Thyroid gland (tissue), 4 donors: ENCODE data around the gene SERPINA12. TPM values are rescaled to one million over a fixed set of nuclear protein-coding genes. Genes with fewer than 3 reads are reported as not detected.

Source experiments
- DNase-seq, 2 donors: peaks; one replicate each; pipeline ENCODE4 v3.0.0-alpha.2; 2019
- H3K27ac ChIP-seq, 3 donors: fragments of 200-600 bp; sonication (generic); 1 replicate in 2 of 3; 2 replicates in 1 of 3; pipeline ENCODE4 v1.5.1; 2016 to 2019; ENCODE audit warnings: mild to moderate bottlenecking in 1 of 3, moderate library complexity in 1 of 3
- H3K27me3 ChIP-seq: fragments of 200-600 bp; sonication (generic); one replicate; pipeline ENCODE4 v1.5.1; 2019
- H3K36me3 ChIP-seq, 2 donors: fragments of 200-600 bp; sonication (generic); one replicate each; pipeline ENCODE4 v1.5.1; 2016 to 2019
- H3K4me1 ChIP-seq, 2 donors: fragments of 200-600 bp; sonication (generic); one replicate each; pipeline ENCODE4 v1.5.1; 2017 to 2019
- H3K4me3 ChIP-seq, 3 donors: fragments of 200-600 bp; sonication (generic); replicated peaks in 1 of 3; 1 replicate in 2 of 3; 2 replicates in 1 of 3; pipeline ENCODE4 v1.5.1; 2016; ENCODE audit warnings: mild to moderate bottlenecking in 1 of 3
- H3K9me3 ChIP-seq: fragments of 200-600 bp; sonication (generic); one replicate; pipeline ENCODE4 v1.5.1; 2017
- POLR2A ChIP-seq, 2 donors: fragments of 450-650 bp; IDR thresholded peaks; one replicate each; pipeline ENCODE4 v1.6.1; 2017; ENCODE audit warnings: antibody characterized with exemption in 2 of 2, mild to moderate bottlenecking in 2 of 2, moderate library complexity in 1 of 2
- WGBS, 2 donors: methylation state at CpG; one replicate each; pipeline ENCODE4 v1.1.5; 2017; 5-methylcytosine and 5-hydroxymethylcytosine counted together
- intact Hi-C: fragments of 100-400 bp; cut with DNase I; formaldehyde crosslinking; loops from one replicate; pipeline ENCODE4 v1.15.1; 2023
- total RNA-seq, 4 donors: library from RNA; depleted of rRNA; stranded (reverse); fragments of >200 nt; gene quantifications; one replicate each; pipeline ENCODE4 v1.2.3, GENCODE V29; 2016
- TF ChIP-seq, protein P1 (sequence below), 6 experiments: fragments of 200-600 bp in 3 of 6; fragments of 450-650 bp in 3 of 6; sonication (generic) in 3 of 6; IDR thresholded peaks; one replicate each; pipeline ENCODE4 v1.5.1; 2016 to 2019; ENCODE audit warnings: antibody characterized with exemption in 6 of 6, mild to moderate bottlenecking in 2 of 6, inconsistent platforms in 1 of 6, moderate library complexity in 1 of 6

The SERPINA12 gene
- total RNA-seq, 4 donors from 2014 or later: not detected

DNA sequence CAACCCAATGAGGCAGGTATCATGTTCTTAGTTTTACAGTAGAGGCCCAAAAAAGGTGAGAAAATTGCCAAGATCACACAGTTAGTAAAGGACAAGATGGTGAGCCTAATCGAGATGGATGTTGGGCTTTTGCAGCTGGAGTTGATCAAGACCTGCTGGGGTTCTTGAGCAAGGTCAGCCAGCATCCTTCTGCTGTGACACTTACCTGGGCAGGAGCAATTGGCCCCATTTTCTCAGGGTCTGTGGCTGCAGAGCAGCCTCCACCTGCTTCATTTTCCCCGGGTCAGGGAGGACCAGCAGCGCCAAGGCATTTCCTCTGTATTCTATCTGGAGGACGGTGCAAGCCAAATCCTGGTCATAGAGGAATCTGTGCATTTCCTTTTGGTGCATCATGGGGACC lies 63.1 kb downstream of the SERPINA12 start:
- no peaks in the 10 kb centered on the region for H3K9me3 ChIP-seq
- no peaks in the 10 kb centered on the region for H3K27me3 ChIP-seq
- TF ChIP-seq POLR2A (IDR thresholded peaks at IDR 0.05): no peak
- TF ChIP-seq, protein P1, sequence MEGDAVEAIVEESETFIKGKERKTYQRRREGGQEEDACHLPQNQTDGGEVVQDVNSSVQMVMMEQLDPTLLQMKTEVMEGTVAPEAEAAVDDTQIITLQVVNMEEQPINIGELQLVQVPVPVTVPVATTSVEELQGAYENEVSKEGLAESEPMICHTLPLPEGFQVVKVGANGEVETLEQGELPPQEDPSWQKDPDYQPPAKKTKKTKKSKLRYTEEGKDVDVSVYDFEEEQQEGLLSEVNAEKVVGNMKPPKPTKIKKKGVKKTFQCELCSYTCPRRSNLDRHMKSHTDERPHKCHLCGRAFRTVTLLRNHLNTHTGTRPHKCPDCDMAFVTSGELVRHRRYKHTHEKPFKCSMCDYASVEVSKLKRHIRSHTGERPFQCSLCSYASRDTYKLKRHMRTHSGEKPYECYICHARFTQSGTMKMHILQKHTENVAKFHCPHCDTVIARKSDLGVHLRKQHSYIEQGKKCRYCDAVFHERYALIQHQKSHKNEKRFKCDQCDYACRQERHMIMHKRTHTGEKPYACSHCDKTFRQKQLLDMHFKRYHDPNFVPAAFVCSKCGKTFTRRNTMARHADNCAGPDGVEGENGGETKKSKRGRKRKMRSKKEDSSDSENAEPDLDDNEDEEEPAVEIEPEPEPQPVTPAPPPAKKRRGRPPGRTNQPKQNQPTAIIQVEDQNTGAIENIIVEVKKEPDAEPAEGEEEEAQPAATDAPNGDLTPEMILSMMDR (IDR thresholded peaks at IDR 0.05): no peak
- H3K4me1 ChIP-seq: no peaks in the 10 kb centered on the region
- 74 to 97% methylated on average over 3 to 4 of the region's 4 CpGs for WGBS, 2 donors
- no peak overlapping the region for H3K27ac ChIP-seq
- intact Hi-C loops: no loop called here
- DNase-seq: no peak
- H3K4me3 ChIP-seq: no peak overlapping the region
- H3K36me3 ChIP-seq: no peaks in the 10 kb centered on the region

DNA sequence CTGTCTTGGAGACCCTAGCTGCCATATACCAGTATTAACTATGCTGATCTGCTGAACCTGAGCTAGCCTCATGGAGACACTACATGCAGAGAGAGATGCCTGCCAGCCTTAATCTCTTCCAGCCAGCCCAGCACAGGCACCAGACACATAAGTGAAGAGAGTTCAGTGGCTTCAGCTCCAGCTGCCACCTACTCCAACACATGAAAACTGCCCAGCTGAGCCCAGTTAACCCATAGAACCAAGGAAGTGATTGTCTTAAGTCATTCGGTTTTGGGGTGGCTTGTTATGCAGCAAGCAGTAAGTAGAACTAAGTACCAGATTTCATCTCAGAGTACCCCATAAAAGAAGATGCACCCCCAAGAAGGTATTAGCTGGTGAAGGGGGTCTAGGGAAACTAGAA lies 64.3 kb downstream of the SERPINA12 start:
- no peaks in the 10 kb centered on the region for H3K4me1 ChIP-seq
- no peak overlapping the region for H3K4me3 ChIP-seq
- TF ChIP-seq POLR2A (IDR thresholded peaks at IDR 0.05): no peak
- TF ChIP-seq, protein P1 (IDR thresholded peaks at IDR 0.05): no peak
- no peak overlapping the region for H3K27ac ChIP-seq
- no peaks in the 10 kb centered on the region for H3K36me3 ChIP-seq
- no peaks in the 10 kb centered on the region for H3K27me3 ChIP-seq
- intact Hi-C loops: no loop called here
- 74 to 100% methylated on average over 1 of the region's 1 CpG for WGBS, 2 donors
- DNase-seq: no peak
- no peaks in the 10 kb centered on the region for H3K9me3 ChIP-seq

DNA sequence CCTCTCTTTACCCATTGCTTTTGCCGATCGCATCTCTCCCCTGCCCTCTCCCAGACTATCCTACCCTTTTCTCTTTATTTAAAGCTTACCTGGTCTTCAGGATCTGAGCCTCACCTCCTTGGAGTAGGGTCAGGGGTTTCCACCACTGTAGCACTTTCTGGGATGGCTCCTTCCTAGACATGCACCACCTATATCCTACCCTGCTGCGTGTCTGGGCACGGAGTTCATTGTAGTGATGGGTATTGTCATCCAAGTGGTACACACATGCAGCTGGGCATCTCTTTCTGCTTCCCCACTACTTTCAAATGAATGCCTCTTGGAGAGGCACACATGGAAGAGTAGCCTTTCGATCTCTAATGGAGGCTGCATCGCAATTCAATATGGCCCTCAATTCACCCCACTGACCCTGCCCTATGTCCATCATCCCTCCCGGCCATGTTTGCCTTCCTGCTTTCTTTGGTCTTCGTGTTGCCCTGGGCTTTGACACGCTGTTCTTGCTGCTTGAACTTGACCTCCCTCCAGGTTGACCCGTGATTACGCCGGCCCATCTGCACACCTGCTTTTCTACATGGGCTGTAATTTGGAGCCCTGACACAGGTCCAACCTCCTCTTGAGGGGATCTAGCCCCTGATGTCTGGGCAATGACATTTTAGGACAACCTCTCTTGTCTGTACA lies 67.6 kb downstream of the SERPINA12 start:
- no peak for TF ChIP-seq POLR2A (IDR thresholded peaks at IDR 0.05)
- TF ChIP-seq, protein P1 (IDR thresholded peaks at IDR 0.05): no peak
- no peaks in the 10 kb centered on the region for H3K36me3 ChIP-seq
- no peak overlapping the region for H3K4me3 ChIP-seq
- H3K27ac ChIP-seq: no peak overlapping the region
- intact Hi-C loops: no loop called here
- H3K9me3 ChIP-seq: no peaks in the 10 kb centered on the region
- WGBS, 2 donors: 91 to 93% methylated on average over 12 of the region's 12 CpGs
- no peaks in the 10 kb centered on the region for H3K4me1 ChIP-seq
- H3K27me3 ChIP-seq: no peaks in the 10 kb centered on the region
- DNase-seq: no peak

DNA sequence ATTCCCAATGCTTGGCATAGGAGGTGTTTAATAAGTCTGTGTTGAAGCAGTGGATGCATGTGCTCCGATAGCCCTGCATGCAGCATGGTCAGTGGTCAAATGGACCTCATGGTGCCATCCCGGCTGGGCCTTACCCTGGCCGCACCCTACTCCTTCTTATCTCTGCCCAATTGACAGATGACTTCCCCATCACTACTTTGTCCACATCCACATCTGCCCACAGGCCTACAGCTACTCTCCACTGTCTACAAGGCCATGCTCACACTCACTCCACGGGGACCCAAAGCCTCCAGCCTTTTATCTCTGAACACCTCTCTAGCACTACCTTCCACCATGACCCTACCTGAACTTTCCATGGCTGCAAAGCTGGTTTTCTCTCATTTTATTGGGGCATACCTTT lies 68.1 kb downstream of the SERPINA12 start:
- Histone ChIP-seq H3K27ac (no peak overlapping the region), H3K36me3 (no peaks in the 10 kb centered on the region), H3K4me1 (no peaks in the 10 kb centered on the region), H3K9me3 (no peaks in the 10 kb centered on the region), H3K4me3 (no peak overlapping the region), H3K27me3 (no peaks in the 10 kb centered on the region)
- no peak for DNase-seq
- WGBS, 2 donors: 87 to 93% methylated on average over 4 of the region's 4 CpGs
- no peak for TF ChIP-seq POLR2A (IDR thresholded peaks at IDR 0.05)
- TF ChIP-seq, protein P1 (IDR thresholded peaks at IDR 0.05): no peak
- intact Hi-C loops: no loop called here

DNA sequence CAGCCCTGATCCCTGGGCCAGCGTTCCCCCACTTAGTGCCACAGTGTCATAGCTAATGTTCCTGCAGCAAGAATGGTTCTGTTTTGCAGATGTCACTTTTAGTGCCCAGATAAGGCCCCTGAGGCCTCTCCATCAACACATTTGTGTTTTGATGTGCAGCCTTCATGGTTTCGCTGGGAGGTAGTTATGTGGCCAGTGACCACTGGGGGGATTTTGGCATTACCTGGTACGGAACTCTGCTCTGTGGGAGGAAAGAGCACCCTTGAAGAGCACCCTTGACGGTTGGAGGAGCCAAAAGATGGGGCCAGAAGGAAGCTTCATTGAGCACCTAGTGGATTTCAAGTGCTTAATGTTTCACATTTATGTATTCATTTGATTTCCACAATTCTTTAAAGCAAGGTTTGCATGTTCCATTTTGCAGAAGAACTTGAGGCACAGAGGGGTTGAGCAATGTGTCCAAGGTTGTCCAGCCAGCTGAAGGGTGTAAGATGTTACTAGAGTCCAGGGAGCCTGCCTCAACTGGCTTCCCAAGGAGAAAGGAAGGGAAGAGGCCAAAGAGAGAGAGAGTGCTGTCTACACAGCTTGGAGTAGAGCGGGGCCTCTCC lies 69.7 kb downstream of the SERPINA12 start:
- TF ChIP-seq, protein P1 (IDR thresholded peaks at IDR 0.05): no peak
- TF ChIP-seq POLR2A (IDR thresholded peaks at IDR 0.05): no peak
- no peaks in the 10 kb centered on the region for H3K36me3 ChIP-seq
- no peaks in the 10 kb centered on the region for H3K9me3 ChIP-seq
- intact Hi-C loops: no loop called here
- no peaks in the 10 kb centered on the region for H3K27me3 ChIP-seq
- no peaks in the 10 kb centered on the region for H3K4me1 ChIP-seq
- DNase-seq: no peak
- H3K27ac ChIP-seq: no peak overlapping the region
- H3K4me3 ChIP-seq: no peak overlapping the region
- 65 to 69% methylated on average over 5 of the region's 5 CpGs for WGBS, 2 donors
